Measurements from ENCODE around the gene PKM.

PKM gene

GRCh38 chr15:72168808-72169190 lies 62.2 kb downstream of the PKM start:
- DNase-seq: no peak
- in situ Hi-C loops (cut with MboI; ENCODE audit: low pct_unique_long_range_greater_than_20kb, low sequenced_read_pairs): loop anchor here (25.0 kb wide), 1 partner anchor 706 kb away; no protein-coding TSS in a partner anchor

- peak; percentile 87 for DNase-seq
- in situ Hi-C loops (cut with MboI; ENCODE audit: low pct_unique_long_range_greater_than_20kb, low sequenced_read_pairs): loop anchor here (25.0 kb wide), 1 partner anchor 706 kb away; no protein-coding TSS in a partner anchor
These were observed 62.7 kb downstream of the PKM start for GRCh38 chr15:72168131-72168807.

DNA sequence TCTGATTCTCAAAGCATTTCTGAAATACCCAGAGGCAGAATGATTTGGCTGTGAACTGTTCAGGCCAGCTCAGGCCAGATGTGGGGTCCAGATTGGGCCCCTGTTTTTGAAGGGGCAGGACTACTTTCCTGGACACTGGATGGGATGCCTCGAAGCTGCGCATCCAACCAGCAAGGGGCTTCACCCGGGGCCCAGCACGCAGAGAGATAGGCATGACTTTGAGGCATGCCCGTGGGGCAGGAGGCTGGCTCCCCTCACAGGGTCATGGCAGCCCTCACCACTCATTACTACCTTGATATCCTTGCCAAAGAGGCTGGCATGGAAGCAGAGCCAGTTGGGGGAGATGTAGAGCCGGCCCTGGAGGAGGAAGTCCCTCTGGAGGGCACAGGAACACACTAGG lies 63.5 kb downstream of the PKM start:
- DNase-seq: no peak
- in situ Hi-C loops (cut with MboI; ENCODE audit: low pct_unique_long_range_greater_than_20kb, low sequenced_read_pairs): loop anchor here (25.0 kb wide), 1 partner anchor 705 kb away; no protein-coding TSS in a partner anchor

- DNase-seq: no peak
- in situ Hi-C loops (cut with MboI; ENCODE audit: low pct_unique_long_range_greater_than_20kb, low sequenced_read_pairs): loop anchor here (25.0 kb wide), 1 partner anchor 705 kb away; no protein-coding TSS in a partner anchor
These were observed 64.1 kb downstream of the PKM start for GRCh38 chr15:72166716-72167417.

GRCh38 chr15:72163719-72164118 lies 67.3 kb downstream of the PKM start:
- in situ Hi-C loops (cut with MboI; ENCODE audit: low pct_unique_long_range_greater_than_20kb, low sequenced_read_pairs): loop anchor here (25.0 kb wide), 1 partner anchor 701 kb away; no protein-coding TSS in a partner anchor
- no peak for DNase-seq

GRCh38 chr15:72162569-72162968 lies 68.4 kb downstream of the PKM start:
- in situ Hi-C loops (cut with MboI; ENCODE audit: low pct_unique_long_range_greater_than_20kb, low sequenced_read_pairs): loop anchor here (25.0 kb wide), 1 partner anchor 700 kb away; no protein-coding TSS in a partner anchor

GRCh38 chr15:72161361-72162132 lies 69.4 kb downstream of the PKM start:
- in situ Hi-C loops (cut with MboI; ENCODE audit: low pct_unique_long_range_greater_than_20kb, low sequenced_read_pairs): loop anchor here (25.0 kb wide), 1 partner anchor 699 kb away; no protein-coding TSS in a partner anchor
- no peak for DNase-seq

More at GRCh38 chr15:72162569-72162968, 68.4 kb downstream of the PKM start:
- no peak for DNase-seq

DNA sequence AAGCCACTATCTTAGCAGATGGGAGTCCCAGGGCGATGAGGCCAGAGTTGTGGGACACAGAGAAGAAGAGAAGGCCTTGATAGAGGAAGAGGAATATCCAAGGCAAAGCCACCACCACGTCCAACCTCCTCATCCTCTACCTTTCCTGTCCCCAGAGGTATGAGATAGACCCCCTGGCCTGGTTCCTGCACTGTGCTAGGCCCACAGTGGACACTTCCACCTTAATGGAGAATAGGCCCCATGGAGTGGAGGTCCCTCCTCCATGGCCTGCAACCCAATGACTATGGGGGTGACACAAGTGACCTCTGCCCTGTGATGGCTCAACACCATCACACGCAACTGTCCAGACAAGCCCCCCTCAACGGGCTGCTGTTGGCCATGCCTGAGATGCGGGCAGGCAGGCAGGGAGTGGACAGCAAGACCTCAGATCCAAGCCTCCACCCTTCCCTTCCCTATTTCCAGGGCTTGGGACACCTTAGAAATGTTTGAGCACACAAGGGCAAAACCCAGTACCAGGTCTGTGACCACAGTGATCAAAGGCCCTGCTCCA lies 70.2 kb downstream of the PKM start:
- DNase-seq: no peak
- in situ Hi-C loops (cut with MboI; ENCODE audit: low pct_unique_long_range_greater_than_20kb, low sequenced_read_pairs): loop anchor here (25.0 kb wide), 1 partner anchor 698 kb away; no protein-coding TSS in a partner anchor

DNA sequence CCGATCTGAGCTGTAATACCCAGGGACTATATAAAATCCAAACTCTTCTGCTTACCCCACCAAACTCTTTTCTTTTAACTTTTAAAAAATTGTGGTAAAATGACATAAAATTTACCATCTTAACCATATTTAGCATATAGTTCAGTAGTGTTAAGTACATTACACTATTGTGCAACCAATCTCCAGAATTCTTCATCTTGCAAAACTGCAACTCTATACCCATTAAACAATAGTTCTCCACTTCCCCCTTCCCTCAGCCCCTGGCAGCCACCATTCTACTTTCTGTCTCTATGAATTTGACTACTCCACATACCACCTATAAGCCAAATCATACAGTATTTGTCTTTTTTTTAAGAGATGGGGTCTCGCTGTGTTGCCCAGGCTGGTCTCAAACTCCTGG lies 74.1 kb downstream of the PKM start:
- in situ Hi-C loops (cut with MboI; ENCODE audit: low pct_unique_long_range_greater_than_20kb, low sequenced_read_pairs): loop anchor here (10.0 to 25.0 kb wide), 2 partner anchors 352 to 695 kb away; no protein-coding TSS in a partner anchor
- DNase-seq: no peak

GRCh38 chr15:72155635-72156616 lies 75.1 kb downstream of the PKM start:
- in situ Hi-C loops (cut with MboI; ENCODE audit: low pct_unique_long_range_greater_than_20kb, low sequenced_read_pairs): loop anchor here (10.0 to 25.0 kb wide), 2 partner anchors 351 to 694 kb away; no protein-coding TSS in a partner anchor
- peak; percentile 95 for DNase-seq

GRCh38 chr15:72155003-72155621 lies 75.9 kb downstream of the PKM start:
- in situ Hi-C loops (cut with MboI; ENCODE audit: low pct_unique_long_range_greater_than_20kb, low sequenced_read_pairs): loop anchor here (10.0 to 25.0 kb wide), 2 partner anchors 350 to 693 kb away; no protein-coding TSS in a partner anchor
- DNase-seq: no peak

GRCh38 chr15:72154316-72154715 lies 76.7 kb downstream of the PKM start:
- in situ Hi-C loops (cut with MboI; ENCODE audit: low pct_unique_long_range_greater_than_20kb, low sequenced_read_pairs): loop anchor here (10.0 to 25.0 kb wide), 2 partner anchors 350 to 692 kb away; no protein-coding TSS in a partner anchor
- DNase-seq: no peak

DNA sequence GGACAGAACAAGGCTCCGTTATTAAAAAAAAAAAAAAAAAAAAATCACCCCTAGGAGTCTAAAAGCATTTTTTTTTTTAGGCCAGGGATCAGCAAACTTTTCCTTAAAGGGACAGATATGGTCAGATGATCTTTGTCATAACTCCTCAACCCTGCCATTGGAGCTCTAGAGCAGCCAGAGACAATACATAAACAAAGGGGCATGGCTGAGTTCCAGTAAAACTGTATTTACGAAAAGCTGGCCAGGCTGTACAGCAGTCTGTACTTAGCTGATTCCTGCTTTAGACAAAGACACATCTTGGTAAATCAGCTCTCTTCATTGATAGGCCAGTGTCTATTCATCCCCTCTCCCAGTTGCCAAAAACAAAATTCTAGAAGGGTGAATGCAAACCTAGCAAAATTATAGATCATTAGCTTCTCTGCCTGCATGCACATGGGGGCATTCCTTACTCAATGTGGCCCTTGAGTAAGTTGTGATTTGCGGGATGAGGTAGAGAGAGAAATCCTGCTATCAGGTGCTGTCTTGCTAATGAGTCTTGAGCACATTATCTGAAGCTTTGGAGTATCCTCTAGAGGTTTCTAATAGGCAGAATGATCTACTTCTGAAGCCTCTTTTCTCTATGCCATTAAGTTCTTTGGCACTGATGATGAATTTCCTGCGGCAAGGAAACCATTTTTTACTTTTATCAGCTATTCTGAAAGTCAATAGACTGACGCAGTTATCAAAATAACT lies 77.6 kb downstream of the PKM start:
- in situ Hi-C loops (cut with MboI; ENCODE audit: low pct_unique_long_range_greater_than_20kb, low sequenced_read_pairs): loop anchor here (10.0 to 25.0 kb wide), 2 partner anchors 349 to 691 kb away; no protein-coding TSS in a partner anchor
- DNase-seq: no peak

Measured in KBM-7 (cell line).